ENCODE measurements around the gene TNN. TPM values are rescaled to one million over a fixed set of nuclear protein-coding genes. Genes with fewer than 3 reads are reported as not detected.

Gene TNN
- total and polyA plus RNA-seq, 10 of the 15 experiments (the other 5 are each of a cell fraction or from before 2014, with no cell fraction given), result 0.05 to 0.17 (median 0.11) TPM

DNA sequence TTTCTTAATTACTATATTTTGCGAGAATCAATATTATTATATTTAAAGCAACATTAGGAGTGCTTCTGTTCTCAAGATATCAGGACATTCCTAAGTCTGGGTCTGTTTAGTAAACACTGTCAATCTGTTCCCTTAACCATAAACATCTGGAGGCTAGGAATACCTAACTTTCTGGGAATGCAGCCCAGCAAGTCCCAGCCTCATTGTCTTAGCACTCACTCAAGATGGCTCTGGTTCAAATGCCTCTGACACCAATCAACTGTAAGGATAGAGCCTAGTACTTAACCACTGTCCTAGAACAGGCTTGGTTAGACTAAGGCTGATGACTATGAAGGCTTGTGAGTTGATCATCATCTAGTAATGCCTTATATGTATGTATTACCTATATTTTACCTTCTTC is 61.5 kb downstream of the TNN start:
- Histone ChIP-seq H3K4me1 (ENCODE audit: control insufficient read depth, insufficient read depth, low read length) (peaks cover 21% of the 10 kb centered on the region), H3K79me2 (ENCODE audit: control insufficient read depth, insufficient read depth, low read length) (no peaks in the 10 kb centered on the region), H2AFZ (ENCODE audit: control insufficient read depth, low read depth, low read length) (no peak overlapping the region), H3K9me3 (replicated peaks; ENCODE audit: control insufficient read depth, insufficient read depth, low read length) (no peaks in the 10 kb centered on the region), H3K27ac (ENCODE audit: control insufficient read depth, insufficient read depth) (no peak overlapping the region), H3K4me3 (no peak overlapping the region), H3K9ac (ENCODE audit: control insufficient read depth, insufficient read depth, low read length) (no peak overlapping the region), H3K36me3 (ENCODE audit: control insufficient read depth in 2 of 2, insufficient read depth in 2 of 2, low read length in 1 of 2) (no peaks in the 10 kb centered on the region), H3K4me2 (ENCODE audit: control insufficient read depth, insufficient read depth) (no peak overlapping the region), H4K20me1 (ENCODE audit: control insufficient read depth, insufficient read depth) (no peaks in the 10 kb centered on the region), H3K27me3 (replicated peaks in 1 of 2; ENCODE audit: control insufficient read depth in 2 of 2, insufficient read depth in 2 of 2, low read length in 1 of 2) (no peaks in the 10 kb centered on the region)
- RAD21 ChIA-PET (ENCODE audit: unreplicated experiment), result interaction anchor here (2.1 to 6.5 kb wide), 2 partner anchors 17 to 101 kb away, joined by 6 to 96 read pairs; no protein-coding TSS in a partner anchor
- no TSS peak for BruUV-seq (replicated peaks)
- DNase-seq (ENCODE audit: low read depth, low spot score) (no peak), FAIRE-seq (no peak), ATAC-seq (no peak)
- intact Hi-C loops (cut with micrococcal nuclease; ENCODE audit: unreplicated experiment), result loop anchor here (5.0 to 10.0 kb wide), 2 partner anchors 244 to 357 kb away; no protein-coding TSS in a partner anchor
- in situ Hi-C loops (cut with MboI), result loop anchor here (5.0 kb wide), 1 partner anchor 357 kb away; no protein-coding TSS in a partner anchor
- SMC1A ChIA-PET (ENCODE audit: uncharacterized antibody, unreplicated experiment), result interaction anchor here (0.9 to 4.0 kb wide), 2 partner anchors 13 to 74 kb away, joined by 3 to 22 read pairs; no protein-coding TSS in a partner anchor
- POLR2A ChIA-PET, result no interaction called here
- 90% methylated on average over 1 of the region's 1 CpG for WGBS (ENCODE audit: insufficient coverage, insufficient replicate concordance, low lambda C conversion rate, missing lambda C conversion rate)
- CTCF ChIA-PET, result interaction anchor here (1.0 to 10.9 kb wide), 3 partner anchors 14 to 100 kb away, joined by 3 to 135 read pairs (median 8); no protein-coding TSS in a partner anchor
- TF ChIP-seq, protein P1, sequence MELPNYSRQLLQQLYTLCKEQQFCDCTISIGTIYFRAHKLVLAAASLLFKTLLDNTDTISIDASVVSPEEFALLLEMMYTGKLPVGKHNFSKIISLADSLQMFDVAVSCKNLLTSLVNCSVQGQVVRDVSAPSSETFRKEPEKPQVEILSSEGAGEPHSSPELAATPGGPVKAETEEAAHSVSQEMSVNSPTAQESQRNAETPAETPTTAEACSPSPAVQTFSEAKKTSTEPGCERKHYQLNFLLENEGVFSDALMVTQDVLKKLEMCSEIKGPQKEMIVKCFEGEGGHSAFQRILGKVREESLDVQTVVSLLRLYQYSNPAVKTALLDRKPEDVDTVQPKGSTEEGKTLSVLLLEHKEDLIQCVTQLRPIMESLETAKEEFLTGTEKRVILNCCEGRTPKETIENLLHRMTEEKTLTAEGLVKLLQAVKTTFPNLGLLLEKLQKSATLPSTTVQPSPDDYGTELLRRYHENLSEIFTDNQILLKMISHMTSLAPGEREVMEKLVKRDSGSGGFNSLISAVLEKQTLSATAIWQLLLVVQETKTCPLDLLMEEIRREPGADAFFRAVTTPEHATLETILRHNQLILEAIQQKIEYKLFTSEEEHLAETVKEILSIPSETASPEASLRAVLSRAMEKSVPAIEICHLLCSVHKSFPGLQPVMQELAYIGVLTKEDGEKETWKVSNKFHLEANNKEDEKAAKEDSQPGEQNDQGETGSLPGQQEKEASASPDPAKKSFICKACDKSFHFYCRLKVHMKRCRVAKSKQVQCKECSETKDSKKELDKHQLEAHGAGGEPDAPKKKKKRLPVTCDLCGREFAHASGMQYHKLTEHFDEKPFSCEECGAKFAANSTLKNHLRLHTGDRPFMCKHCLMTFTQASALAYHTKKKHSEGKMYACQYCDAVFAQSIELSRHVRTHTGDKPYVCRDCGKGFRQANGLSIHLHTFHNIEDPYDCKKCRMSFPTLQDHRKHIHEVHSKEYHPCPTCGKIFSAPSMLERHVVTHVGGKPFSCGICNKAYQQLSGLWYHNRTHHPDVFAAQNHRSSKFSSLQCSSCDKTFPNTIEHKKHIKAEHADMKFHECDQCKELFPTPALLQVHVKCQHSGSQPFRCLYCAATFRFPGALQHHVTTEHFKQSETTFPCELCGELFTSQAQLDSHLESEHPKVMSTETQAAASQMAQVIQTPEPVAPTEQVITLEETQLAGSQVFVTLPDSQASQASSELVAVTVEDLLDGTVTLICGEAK (IDR thresholded peaks at IDR 0.05; ENCODE audit: borderline replicate concordance), result no peak
- TF ChIP-seq RB1 (IDR thresholded peaks at IDR 0.05; ENCODE audit: borderline replicate concordance) (no peak), POLR2AphosphoS5 (IDR thresholded peaks at IDR 0.05; ENCODE audit: low read length) (no peak), NFXL1 (IDR thresholded peaks at IDR 0.05; ENCODE audit: borderline replicate concordance) (no peak), ETV6 (conservative IDR thresholded peaks at IDR 0.05 in 1 of 2, IDR thresholded peaks at IDR 0.05 in 1 of 2; ENCODE audit: borderline replicate concordance in 1 of 2, low read depth in 1 of 2) (no peak), STAT3 (IDR thresholded peaks at IDR 0.05; ENCODE audit: low read depth, low read length) (no peak), NFYA (IDR thresholded peaks at IDR 0.05; ENCODE audit: borderline replicate concordance, low read depth, low read length) (no peak), RBBP5 (conservative IDR thresholded peaks at IDR 0.05) (no peak), MTA2 (IDR thresholded peaks at IDR 0.05; ENCODE audit: low read depth) (no peak), NBN (IDR thresholded peaks at IDR 0.05) (no peak), SRF (IDR thresholded peaks at IDR 0.05; ENCODE audit: low read depth in 2 of 2, low read length in 2 of 2) (no peak), BRCA1 (IDR thresholded peaks at IDR 0.05; ENCODE audit: low read depth, low read length) (no peak), CEBPB (IDR thresholded peaks at IDR 0.05; ENCODE audit: borderline replicate concordance in 1 of 2, low read depth in 2 of 2, low read length in 2 of 2) (no peak), SIX5 (IDR thresholded peaks at IDR 0.05; ENCODE audit: low read depth, low read length, severe bottlenecking) (no peak), SMARCA5 (IDR thresholded peaks at IDR 0.05) (no peak), TBL1XR1 (IDR thresholded peaks at IDR 0.05; ENCODE audit: low read depth, low read length) (no peak)

Data from GM12878 (cell line).